DOHH2 (cell line): ENCODE data around the gene TMEM119.

Experiments used
- H3F3A ChIP-seq: fragments of 200-600 bp; sonication (generic), shearing (Covaris generic); 2 replicates; pipeline ENCODE4 v1.6.0; 2016; ENCODE audit warnings: antibody characterized with exemption, mild to moderate bottlenecking; ENCODE audit not compliant: control insufficient read depth, insufficient read depth
- H3K27ac ChIP-seq: fragments of 200-600 bp; sonication (generic); 2 replicates; pipeline ENCODE4 v1.5.1; 2014; ENCODE audit warnings: low read depth, mild to moderate bottlenecking, low read length, moderate library complexity
- H3K27me3 ChIP-seq: fragments of 200-600 bp; sonication (generic); 2 replicates; pipeline ENCODE4 v1.6.1; 2014; ENCODE audit warnings: mild to moderate bottlenecking, low read length, mixed read lengths; ENCODE audit not compliant: control insufficient read depth
- H3K36me3 ChIP-seq: fragments of 200-600 bp; sonication (generic); 2 replicates; pipeline ENCODE4 v1.6.1; 2014; ENCODE audit warnings: mild to moderate bottlenecking, low read length, moderate library complexity, mixed read lengths; ENCODE audit not compliant: control insufficient read depth
- H3K4me1 ChIP-seq: fragments of 200-600 bp; sonication (generic); 2 replicates; pipeline ENCODE4 v1.6.1; 2014; ENCODE audit warnings: mild to moderate bottlenecking, low read length, mixed read lengths; ENCODE audit not compliant: control insufficient read depth
- H3K4me2 ChIP-seq: fragments of 200-600 bp; sonication (generic); 2 replicates; pipeline ENCODE4 v1.6.0; 2014; ENCODE audit warnings: mild to moderate bottlenecking, low read length, moderate library complexity
- H3K4me3 ChIP-seq: fragments of 200-600 bp; sonication (generic); 2 replicates; pipeline ENCODE4 v1.5.1; 2014; ENCODE audit warnings: mild to moderate bottlenecking, low read length, mixed read lengths
- H3K79me2 ChIP-seq: fragments of 200-600 bp; sonication (generic); 2 replicates; pipeline ENCODE4 v1.6.1; 2014; ENCODE audit warnings: mild to moderate bottlenecking, low read length, mixed read lengths; ENCODE audit not compliant: control insufficient read depth
- H3K9me2 ChIP-seq: fragments of 200-600 bp; sonication (generic); replicated peaks from 2 replicates; pipeline ENCODE4 v1.6.1; 2014; ENCODE audit warnings: mild to moderate bottlenecking, low read length, mixed read lengths; ENCODE audit not compliant: control insufficient read depth
- H3K9me3 ChIP-seq: fragments of 200-600 bp; sonication (generic); 2 replicates; pipeline ENCODE4 v1.6.1; 2014; ENCODE audit warnings: antibody characterized with exemption, low read length, mixed read lengths; ENCODE audit not compliant: control insufficient read depth, insufficient read depth
- H4K20me1 ChIP-seq: fragments of 200-600 bp; sonication (generic); 2 replicates; pipeline ENCODE4 v1.6.0; 2014; ENCODE audit warnings: low read depth, mild to moderate bottlenecking, antibody characterized with exemption, low read length, moderate library complexity; ENCODE audit not compliant: control insufficient read depth, insufficient read depth
- CTCF ChIP-seq: fragments of 200-600 bp; sonication (generic); IDR thresholded peaks from one replicate; pipeline ENCODE4 v1.5.1; 2014; ENCODE audit warnings: antibody characterized with exemption, mild to moderate bottlenecking, low read depth, low read length; ENCODE audit not compliant: poor library complexity, severe bottlenecking
- EZH2phosphoT487 ChIP-seq: fragments of 200-600 bp; sonication (generic); IDR thresholded peaks from 2 replicates; pipeline ENCODE4 v1.6.1; 2017; ENCODE audit warnings: borderline replicate concordance, mild to moderate bottlenecking, antibody characterized with exemption, low read length, moderate library complexity, mixed read lengths

Gene TMEM119

GRCh38 chr12:108583991-108584390, 13.9 kb downstream of the TMEM119 start:
- no peaks in the 10 kb centered on the region for H4K20me1 ChIP-seq
- no peaks in the 10 kb centered on the region for H3F3A ChIP-seq
- TF ChIP-seq CTCF (no peak), EZH2phosphoT487 (no peak)
- peaks cover 9% of the 10 kb centered on the region for H3K4me1 ChIP-seq
- no peaks in the 10 kb centered on the region for H3K9me3 ChIP-seq
- H3K9me2 ChIP-seq, result no peaks in the 10 kb centered on the region
- H3K4me3 ChIP-seq, result no peak overlapping the region
- peaks cover 20% of the 10 kb centered on the region for H3K27me3 ChIP-seq
- no peaks in the 10 kb centered on the region for H3K36me3 ChIP-seq
- no peak overlapping the region for H3K4me2 ChIP-seq
- H3K27ac ChIP-seq, result no peak overlapping the region
- H3K79me2 ChIP-seq, result no peaks in the 10 kb centered on the region

- no peaks in the 10 kb centered on the region for H3K9me3 ChIP-seq
- H4K20me1 ChIP-seq, result no peaks in the 10 kb centered on the region
- H3F3A ChIP-seq, result no peaks in the 10 kb centered on the region
- TF ChIP-seq CTCF (no peak), EZH2phosphoT487 (no peak)
- no peak overlapping the region for H3K4me2 ChIP-seq
- no peaks in the 10 kb centered on the region for H3K36me3 ChIP-seq
- no peaks in the 10 kb centered on the region for H3K9me2 ChIP-seq
- H3K27ac ChIP-seq, result no peak overlapping the region
- H3K27me3 ChIP-seq, result peaks cover 20% of the 10 kb centered on the region
- H3K4me1 ChIP-seq, result peaks cover 10% of the 10 kb centered on the region
- no peaks in the 10 kb centered on the region for H3K79me2 ChIP-seq
- H3K4me3 ChIP-seq, result no peak overlapping the region
These were observed 14.7 kb downstream of the TMEM119 start for GRCh38 chr12:108582978-108583770.

GRCh38 chr12:108582509-108582908, 15.4 kb downstream of the TMEM119 start:
- Histone ChIP-seq H3K9me3 (no peaks in the 10 kb centered on the region), H3K79me2 (no peaks in the 10 kb centered on the region), H3K27me3 (peaks cover 20% of the 10 kb centered on the region), H3K4me3 (no peak overlapping the region), H4K20me1 (no peaks in the 10 kb centered on the region), H3F3A (no peaks in the 10 kb centered on the region), H3K9me2 (no peaks in the 10 kb centered on the region), H3K27ac (no peak overlapping the region), H3K4me2 (no peak overlapping the region), H3K4me1 (peaks cover 10% of the 10 kb centered on the region), H3K36me3 (no peaks in the 10 kb centered on the region)
- no peak for TF ChIP-seq EZH2phosphoT487
- TF ChIP-seq CTCF, result no peak
